Coronary artery (tissue), 2 donors: ENCODE measurements around the gene KIRREL3.

ENCODE experiments used
- DNase-seq: peaks from one replicate; pipeline ENCODE4 v3.0.0-alpha.2; 2017; ENCODE audit warnings: low spot score
- H3K27ac ChIP-seq, 2 donors: fragments of 200-600 bp; sonication (generic); one replicate each; pipeline ENCODE4 v1.5.1; 2016 to 2019
- H3K4me3 ChIP-seq: fragments of 200-600 bp; sonication (generic); 2 replicates; pipeline ENCODE4 v1.5.1; 2016; ENCODE audit warnings: mild to moderate bottlenecking, moderate library complexity
- TF ChIP-seq, protein P1 (sequence below): fragments of 200-600 bp; sonication (generic); IDR thresholded peaks from one replicate; pipeline ENCODE4 v1.5.1; 2019; ENCODE audit warnings: antibody characterized with exemption

KIRREL3 gene

GRCh38 chr11:126594921-126595367 lies 405.6 kb downstream of the KIRREL3 start:
- no peak overlapping the region for H3K27ac ChIP-seq
- no peak for DNase-seq
- TF ChIP-seq, protein P1, sequence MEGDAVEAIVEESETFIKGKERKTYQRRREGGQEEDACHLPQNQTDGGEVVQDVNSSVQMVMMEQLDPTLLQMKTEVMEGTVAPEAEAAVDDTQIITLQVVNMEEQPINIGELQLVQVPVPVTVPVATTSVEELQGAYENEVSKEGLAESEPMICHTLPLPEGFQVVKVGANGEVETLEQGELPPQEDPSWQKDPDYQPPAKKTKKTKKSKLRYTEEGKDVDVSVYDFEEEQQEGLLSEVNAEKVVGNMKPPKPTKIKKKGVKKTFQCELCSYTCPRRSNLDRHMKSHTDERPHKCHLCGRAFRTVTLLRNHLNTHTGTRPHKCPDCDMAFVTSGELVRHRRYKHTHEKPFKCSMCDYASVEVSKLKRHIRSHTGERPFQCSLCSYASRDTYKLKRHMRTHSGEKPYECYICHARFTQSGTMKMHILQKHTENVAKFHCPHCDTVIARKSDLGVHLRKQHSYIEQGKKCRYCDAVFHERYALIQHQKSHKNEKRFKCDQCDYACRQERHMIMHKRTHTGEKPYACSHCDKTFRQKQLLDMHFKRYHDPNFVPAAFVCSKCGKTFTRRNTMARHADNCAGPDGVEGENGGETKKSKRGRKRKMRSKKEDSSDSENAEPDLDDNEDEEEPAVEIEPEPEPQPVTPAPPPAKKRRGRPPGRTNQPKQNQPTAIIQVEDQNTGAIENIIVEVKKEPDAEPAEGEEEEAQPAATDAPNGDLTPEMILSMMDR, result no peak
- H3K4me3 ChIP-seq, result no peak overlapping the region

DNA sequence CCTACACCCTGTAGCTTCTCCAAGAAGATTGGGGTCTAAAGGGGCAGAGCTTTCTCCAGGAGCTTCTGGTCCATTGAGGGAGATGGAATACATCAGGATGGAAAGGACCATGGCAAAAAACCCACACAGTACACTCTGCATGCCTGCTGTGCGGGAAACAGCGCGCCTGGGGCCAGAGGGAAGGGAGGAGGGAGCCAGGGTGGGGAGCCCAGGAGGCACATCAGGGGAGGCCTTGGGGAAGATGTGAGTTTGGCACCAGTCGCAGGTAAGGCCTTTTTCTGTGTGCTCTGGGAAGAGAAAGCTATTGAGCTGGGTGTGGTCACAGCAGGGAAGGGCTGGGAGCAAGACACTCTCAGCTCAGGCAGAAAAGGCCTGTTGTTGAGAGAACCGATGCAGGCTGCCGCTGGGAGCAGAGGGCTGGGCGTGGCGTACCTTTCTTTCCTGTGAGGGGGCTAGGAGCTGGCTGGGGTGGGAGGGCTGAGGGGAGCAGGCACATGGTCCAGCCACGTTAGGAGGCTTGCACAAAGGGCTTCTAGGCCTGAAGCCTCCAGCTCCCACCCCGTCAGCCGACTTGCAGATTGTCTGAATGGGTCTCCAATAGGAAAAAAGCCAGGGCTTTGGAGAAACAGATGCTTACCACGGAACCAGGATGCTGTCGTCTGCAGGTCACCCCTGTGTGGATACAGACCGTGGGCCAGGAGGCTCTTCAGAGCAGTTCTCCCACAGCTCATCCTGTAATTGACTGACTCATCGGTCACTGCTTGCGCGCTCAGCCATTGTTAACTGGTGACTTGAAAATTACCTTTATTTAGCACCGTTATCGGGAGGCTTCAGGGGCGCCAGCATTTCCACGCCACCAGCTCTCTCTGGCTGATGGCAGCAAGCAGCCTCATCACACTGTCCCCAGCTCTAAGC lies 407.8 kb downstream of the KIRREL3 start:
- Histone ChIP-seq H3K4me3 (no peak overlapping the region), H3K27ac (no peak overlapping the region)
- TF ChIP-seq, protein P1, result no peak
- DNase-seq, result no peak

DNA sequence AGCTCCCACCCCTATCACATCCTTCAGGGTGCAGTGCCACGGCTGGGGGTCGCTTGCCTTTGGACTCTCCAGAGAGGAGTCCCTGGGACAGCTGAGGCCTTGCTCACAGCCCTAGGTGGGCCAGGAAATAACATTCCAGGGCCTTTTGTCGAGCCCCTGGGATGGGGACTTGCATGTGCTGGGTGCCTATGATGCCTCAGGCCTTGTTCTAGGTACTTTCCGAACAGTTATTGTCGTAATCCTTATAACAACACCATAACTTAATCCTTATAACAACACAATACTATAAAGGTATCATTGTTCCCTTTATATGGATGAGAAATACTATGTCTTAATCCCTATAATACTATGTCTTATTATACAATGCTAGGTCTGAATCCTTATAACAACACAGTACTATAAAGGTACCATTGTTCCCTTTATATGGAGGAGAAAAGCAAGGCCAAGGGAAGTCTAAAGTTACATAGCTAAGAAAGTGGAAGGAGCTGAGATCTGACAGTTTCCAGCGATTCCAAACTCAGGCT lies 408.5 kb downstream of the KIRREL3 start:
- no peak for DNase-seq
- no peak overlapping the region for H3K27ac ChIP-seq
- H3K4me3 ChIP-seq, result no peak overlapping the region
- TF ChIP-seq, protein P1, result no peak

DNA sequence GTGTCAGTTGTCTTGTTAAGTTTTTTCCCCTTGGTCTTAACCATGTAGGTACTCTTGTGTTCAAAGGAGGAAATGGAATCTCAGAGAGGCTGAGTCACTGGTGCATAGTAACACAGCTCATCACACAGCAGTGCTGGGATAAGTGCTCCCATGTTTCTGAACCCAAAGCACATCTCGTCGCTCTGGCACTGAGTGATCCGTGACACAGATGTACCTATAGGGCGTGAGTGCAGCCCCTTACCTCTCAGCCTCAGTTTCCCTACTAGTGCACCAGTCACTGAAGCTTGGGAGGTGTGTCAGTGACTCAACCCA lies 411.1 kb downstream of the KIRREL3 start:
- no peak for DNase-seq
- H3K4me3 ChIP-seq, result no peak overlapping the region
- TF ChIP-seq, protein P1, result no peak
- no peak overlapping the region for H3K27ac ChIP-seq

DNA sequence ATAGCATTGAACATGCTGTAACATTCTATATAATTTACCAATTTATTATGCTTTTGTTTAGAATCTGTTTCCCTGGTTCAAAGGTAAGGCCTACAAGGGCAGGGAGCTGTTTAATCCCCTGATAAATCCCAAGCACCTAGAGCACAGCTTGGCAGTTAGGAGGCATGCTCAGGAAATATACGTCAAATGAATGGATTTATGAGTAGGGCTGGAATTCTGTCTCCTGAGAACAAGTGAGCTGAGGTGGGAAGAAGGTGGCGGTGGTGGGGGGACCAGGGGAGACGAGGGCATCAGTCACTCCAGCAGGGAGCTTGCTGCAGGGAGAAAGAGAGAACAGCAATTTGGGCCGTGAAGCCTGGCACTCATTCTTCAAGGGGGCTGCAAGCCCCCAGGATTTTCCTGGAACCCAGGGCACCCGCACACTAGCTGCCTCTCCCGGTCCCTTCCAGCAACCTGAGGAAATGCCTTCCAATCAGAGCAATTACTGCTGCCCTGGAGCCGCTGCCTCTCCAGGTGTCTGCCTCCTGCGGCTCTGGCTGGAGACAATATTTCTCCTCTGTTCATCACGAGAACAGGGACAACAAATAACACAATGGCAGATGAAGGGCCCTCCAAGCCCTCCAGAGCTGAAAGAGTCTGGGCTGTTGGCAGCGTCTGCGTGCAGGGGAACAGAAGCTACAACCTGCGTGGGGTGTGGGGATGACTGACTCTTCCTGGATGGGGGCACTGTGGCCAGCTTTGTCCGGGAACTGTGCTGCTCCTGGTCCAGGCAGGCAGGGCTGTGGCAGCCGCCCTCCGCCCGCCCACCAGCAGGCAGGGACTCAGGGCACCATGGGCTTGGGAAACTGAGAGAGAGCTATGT lies 411.7 kb downstream of the KIRREL3 start:
- DNase-seq, result no peak

DNA sequence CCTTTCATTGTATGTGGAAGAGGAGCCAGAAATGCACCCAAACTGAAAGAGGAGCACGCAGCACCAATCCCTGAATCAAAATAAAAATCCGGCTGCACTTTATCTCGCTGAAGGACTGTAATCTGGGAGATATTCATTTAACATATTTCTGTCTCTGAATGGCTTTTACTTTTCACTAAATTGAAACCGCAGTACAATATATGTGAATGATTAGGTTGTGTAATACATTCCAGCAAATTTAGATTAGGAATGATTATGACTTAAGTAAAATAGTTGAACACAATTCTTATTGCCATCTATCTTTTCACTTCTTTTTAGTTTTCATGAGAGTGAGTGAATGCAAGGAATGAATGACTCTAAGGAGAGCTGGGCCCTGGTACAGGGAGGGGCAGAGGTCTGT lies 413.0 kb downstream of the KIRREL3 start:
- no peak for DNase-seq
- Histone ChIP-seq H3K27ac (no peak overlapping the region), H3K4me3 (no peak overlapping the region)
- TF ChIP-seq, protein P1, result no peak

More for the DNA sequence above, 411.7 kb downstream of the KIRREL3 start:
- Histone ChIP-seq H3K4me3 (no peak overlapping the region), H3K27ac (no peak overlapping the region)
- TF ChIP-seq, protein P1, result no peak
